K562 (cell line): ENCODE measurements around the gene GPATCH2.

Source experiments
- KDM5B ChIP-seq: fragments of 200-600 bp; sonication (generic); IDR thresholded peaks from 2 replicates; pipeline ENCODE4 v1.6.1; 2012; ENCODE audit warnings: low read depth, mild to moderate bottlenecking, moderate library complexity, low read length, control low read depth, inconsistent platforms; ENCODE audit not compliant: insufficient replicate concordance
- POU5F1 ChIP-seq: fragments of 150-350 bp; IDR thresholded peaks from 2 replicates; pipeline ENCODE4 v1.6.1; 2014; ENCODE audit warnings: borderline replicate concordance, low read length, low read depth, mild to moderate bottlenecking; ENCODE audit not compliant: partially characterized antibody
- TAF1 ChIP-seq: IDR thresholded peaks from 2 replicates; pipeline ENCODE4 v1.6.1; 2011; ENCODE audit warnings: mild to moderate bottlenecking, low read length, moderate library complexity; ENCODE audit not compliant: insufficient read depth, control insufficient read depth, severe bottlenecking; ENCODE audit errors: extremely low read depth
- USF2 ChIP-seq: sonication (generic); formaldehyde crosslinking; IDR thresholded peaks from 2 replicates; pipeline ENCODE4 v1.5.0; 2020; ENCODE audit warnings: missing genetic modification reagents
- ZNF175 ChIP-seq: fragments of 200-800 bp; sonication (Bioruptor generic); IDR thresholded peaks from 2 replicates; pipeline ENCODE4 v1.6.1; 2016; ENCODE audit warnings: low read depth, mild to moderate bottlenecking, missing genetic modification characterization, missing compliant biosample characterization
- ZNF512 ChIP-seq: IDR thresholded peaks from 2 replicates; pipeline ENCODE4 v1.6.1; 2016; ENCODE audit warnings: missing genetic modification characterization, missing compliant biosample characterization
- TF ChIP-seq, protein P1 (sequence below), 3 experiments: IDR thresholded peaks in 2 of 3; conservative IDR thresholded peaks in 1 of 3; 2 replicates each; pipeline ENCODE4 v1.5.1; 2011 to 2012; ENCODE audit warnings: low read length in 3 of 3, mild to moderate bottlenecking in 3 of 3, control low read depth in 2 of 3, improper control_type of control experiment in 1 of 3, inconsistent platforms in 1 of 3, low read depth in 1 of 3, mixed read lengths in 1 of 3, moderate library complexity in 1 of 3; ENCODE audit not compliant: insufficient read depth in 2 of 3
- TF ChIP-seq, protein P2 (sequence below): sonication (generic); formaldehyde crosslinking; IDR thresholded peaks from 2 replicates; pipeline ENCODE4 v1.8.0; 2022; ENCODE audit warnings: mild to moderate bottlenecking, missing genetic modification reagents

- TF ChIP-seq, protein P1, sequence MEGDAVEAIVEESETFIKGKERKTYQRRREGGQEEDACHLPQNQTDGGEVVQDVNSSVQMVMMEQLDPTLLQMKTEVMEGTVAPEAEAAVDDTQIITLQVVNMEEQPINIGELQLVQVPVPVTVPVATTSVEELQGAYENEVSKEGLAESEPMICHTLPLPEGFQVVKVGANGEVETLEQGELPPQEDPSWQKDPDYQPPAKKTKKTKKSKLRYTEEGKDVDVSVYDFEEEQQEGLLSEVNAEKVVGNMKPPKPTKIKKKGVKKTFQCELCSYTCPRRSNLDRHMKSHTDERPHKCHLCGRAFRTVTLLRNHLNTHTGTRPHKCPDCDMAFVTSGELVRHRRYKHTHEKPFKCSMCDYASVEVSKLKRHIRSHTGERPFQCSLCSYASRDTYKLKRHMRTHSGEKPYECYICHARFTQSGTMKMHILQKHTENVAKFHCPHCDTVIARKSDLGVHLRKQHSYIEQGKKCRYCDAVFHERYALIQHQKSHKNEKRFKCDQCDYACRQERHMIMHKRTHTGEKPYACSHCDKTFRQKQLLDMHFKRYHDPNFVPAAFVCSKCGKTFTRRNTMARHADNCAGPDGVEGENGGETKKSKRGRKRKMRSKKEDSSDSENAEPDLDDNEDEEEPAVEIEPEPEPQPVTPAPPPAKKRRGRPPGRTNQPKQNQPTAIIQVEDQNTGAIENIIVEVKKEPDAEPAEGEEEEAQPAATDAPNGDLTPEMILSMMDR (IDR thresholded peaks at IDR 0.05 in 2 of 3, conservative IDR thresholded peaks at IDR 0.05 in 1 of 3; ENCODE audit: insufficient read depth in 2 of 3, low read depth in 1 of 3, low read length in 3 of 3): no peak
- TF ChIP-seq ZNF512 (no peak), TAF1 (no peak), POU5F1 (no peak), KDM5B (no peak), ZNF175 (no peak), USF2 (CRISPR knock-in tag) (no peak)
- TF ChIP-seq, protein P2, sequence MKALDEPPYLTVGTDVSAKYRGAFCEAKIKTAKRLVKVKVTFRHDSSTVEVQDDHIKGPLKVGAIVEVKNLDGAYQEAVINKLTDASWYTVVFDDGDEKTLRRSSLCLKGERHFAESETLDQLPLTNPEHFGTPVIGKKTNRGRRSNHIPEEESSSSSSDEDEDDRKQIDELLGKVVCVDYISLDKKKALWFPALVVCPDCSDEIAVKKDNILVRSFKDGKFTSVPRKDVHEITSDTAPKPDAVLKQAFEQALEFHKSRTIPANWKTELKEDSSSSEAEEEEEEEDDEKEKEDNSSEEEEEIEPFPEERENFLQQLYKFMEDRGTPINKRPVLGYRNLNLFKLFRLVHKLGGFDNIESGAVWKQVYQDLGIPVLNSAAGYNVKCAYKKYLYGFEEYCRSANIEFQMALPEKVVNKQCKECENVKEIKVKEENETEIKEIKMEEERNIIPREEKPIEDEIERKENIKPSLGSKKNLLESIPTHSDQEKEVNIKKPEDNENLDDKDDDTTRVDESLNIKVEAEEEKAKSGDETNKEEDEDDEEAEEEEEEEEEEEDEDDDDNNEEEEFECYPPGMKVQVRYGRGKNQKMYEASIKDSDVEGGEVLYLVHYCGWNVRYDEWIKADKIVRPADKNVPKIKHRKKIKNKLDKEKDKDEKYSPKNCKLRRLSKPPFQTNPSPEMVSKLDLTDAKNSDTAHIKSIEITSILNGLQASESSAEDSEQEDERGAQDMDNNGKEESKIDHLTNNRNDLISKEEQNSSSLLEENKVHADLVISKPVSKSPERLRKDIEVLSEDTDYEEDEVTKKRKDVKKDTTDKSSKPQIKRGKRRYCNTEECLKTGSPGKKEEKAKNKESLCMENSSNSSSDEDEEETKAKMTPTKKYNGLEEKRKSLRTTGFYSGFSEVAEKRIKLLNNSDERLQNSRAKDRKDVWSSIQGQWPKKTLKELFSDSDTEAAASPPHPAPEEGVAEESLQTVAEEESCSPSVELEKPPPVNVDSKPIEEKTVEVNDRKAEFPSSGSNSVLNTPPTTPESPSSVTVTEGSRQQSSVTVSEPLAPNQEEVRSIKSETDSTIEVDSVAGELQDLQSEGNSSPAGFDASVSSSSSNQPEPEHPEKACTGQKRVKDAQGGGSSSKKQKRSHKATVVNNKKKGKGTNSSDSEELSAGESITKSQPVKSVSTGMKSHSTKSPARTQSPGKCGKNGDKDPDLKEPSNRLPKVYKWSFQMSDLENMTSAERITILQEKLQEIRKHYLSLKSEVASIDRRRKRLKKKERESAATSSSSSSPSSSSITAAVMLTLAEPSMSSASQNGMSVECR (CRISPR knock-in tag): no peak
These were observed 193.5 kb downstream of the GPATCH2 start for GRCh38 chr1:217437376-217437775.
